IPS DF 6.9 (cell line): ENCODE results near the gene MYL12A.

Source experiments
- DNase-seq: peaks from one replicate; pipeline ENCODE4 v3.0.0-alpha.2; 2013; ENCODE audit warnings: low read depth, low spot score
- H3K27ac ChIP-seq: one replicate; pipeline ENCODE4 v1.5.1; 2013; ENCODE audit warnings: low read length, control low read depth
- H3K27me3 ChIP-seq: 2 replicates; pipeline ENCODE4 v1.6.1; 2013; ENCODE audit warnings: mild to moderate bottlenecking, low read length; ENCODE audit not compliant: control insufficient read depth, insufficient read depth
- H3K36me3 ChIP-seq: 2 replicates; pipeline ENCODE4 v1.6.1; 2013; ENCODE audit warnings: low read length; ENCODE audit not compliant: control insufficient read depth, insufficient read depth
- H3K4me1 ChIP-seq: 2 replicates; pipeline ENCODE4 v1.6.1; 2013; ENCODE audit warnings: low read length; ENCODE audit not compliant: control insufficient read depth, insufficient read depth
- H3K4me3 ChIP-seq: 2 replicates; pipeline ENCODE4 v1.5.1; 2013; ENCODE audit warnings: mild to moderate bottlenecking, low read length
- H3K9me3 ChIP-seq: 2 replicates; pipeline ENCODE4 v1.6.1; 2013; ENCODE audit warnings: low read length, inconsistent platforms; ENCODE audit not compliant: control insufficient read depth, insufficient read depth
- WGBS: extraction: QIAGEN DNeasy Blood & Tissue Kit; methylation state at CpG from one replicate; pipeline ENCODE4 v1.1.7; 2013; ENCODE audit warnings: mixed read lengths, missing lambda C conversion rate; ENCODE audit not compliant: insufficient read length, insufficient coverage; 5-methylcytosine and 5-hydroxymethylcytosine counted together

MYL12A gene

DNA sequence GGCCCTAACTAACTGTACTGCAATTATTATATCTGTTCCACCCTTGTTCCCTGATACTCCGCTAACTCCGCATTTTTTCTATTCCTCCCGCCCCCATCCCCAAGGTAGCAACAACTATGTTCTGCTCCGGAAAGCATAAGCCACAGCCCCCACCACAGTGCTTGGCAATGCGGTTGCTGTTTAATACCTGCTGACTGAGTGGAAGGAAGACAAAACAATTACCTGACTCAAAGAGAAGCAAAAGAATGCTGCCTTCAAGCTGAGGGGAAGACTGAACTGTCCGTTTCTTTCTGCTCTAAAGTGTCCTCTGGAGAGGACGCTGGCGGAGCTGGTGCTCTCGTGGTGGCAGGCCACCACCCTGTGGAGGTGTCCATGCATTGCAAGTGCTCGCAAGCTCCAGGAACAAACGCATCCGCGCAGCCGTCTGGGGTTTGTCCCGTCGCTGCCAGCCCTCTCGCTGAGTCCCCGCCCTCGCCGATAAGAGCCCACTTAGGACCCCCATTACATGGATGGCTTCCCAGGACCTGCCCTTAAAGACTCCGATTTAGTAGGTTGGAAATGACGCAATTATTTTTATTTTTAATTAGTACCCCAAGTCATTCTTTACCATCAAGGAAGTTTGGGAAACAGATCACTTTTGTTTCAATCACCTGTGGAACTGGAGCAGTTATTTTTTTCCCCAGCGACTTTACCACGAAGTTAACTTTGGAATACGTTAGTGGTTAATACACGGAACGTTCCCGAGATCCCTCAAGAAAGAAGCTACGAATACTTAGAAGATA is 1.6 kb upstream of the MYL12A start:
- no peaks in the 10 kb centered on the region for H3K27me3 ChIP-seq
- H3K9me3 ChIP-seq: peaks cover 2% of the 10 kb centered on the region
- H3K27ac ChIP-seq: no peak overlapping the region
- peak; percentile 84 for DNase-seq
- no peaks in the 10 kb centered on the region for H3K4me1 ChIP-seq
- H3K4me3 ChIP-seq: peak overlapping the region; percentile 26; the same call in 1 of the 2 replicates
- no peaks in the 10 kb centered on the region for H3K36me3 ChIP-seq
- 100% methylated on average over 2 of the region's 29 CpGs for WGBS

DNA sequence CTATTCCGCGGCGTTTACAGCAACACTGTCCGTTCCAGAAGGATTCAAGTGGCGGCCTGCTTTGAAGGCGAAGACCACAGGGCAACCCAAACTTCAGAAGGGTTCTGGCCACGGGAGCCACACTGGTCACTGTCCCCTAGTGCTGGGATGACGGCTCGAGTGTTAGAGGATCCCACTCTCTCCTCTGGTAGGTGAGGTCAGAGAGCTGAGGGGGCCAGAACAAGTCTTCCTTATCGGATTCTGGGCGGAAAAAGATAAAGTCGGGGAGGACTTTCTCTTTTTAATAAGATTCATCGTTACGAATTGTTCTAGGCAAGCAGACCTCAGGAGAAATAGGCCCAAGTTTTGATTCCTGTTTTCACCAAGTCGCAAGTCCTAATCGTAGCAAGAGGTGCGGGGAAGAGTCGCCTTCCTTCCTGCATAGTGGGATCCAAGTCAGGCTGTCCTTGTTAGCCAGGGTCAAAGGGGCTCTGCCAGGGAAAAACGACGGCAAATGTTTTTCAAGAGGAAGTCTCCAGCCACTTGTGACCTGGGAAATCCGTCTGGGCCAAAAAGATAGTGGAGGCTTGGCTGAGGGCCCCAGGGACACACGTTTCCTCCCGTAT is 864 bp upstream of the MYL12A start:
- no CpG with 5 or more reads among the region's 23 CpGs for WGBS
- H3K27me3 ChIP-seq: no peaks in the 10 kb centered on the region
- H3K4me1 ChIP-seq: no peaks in the 10 kb centered on the region
- DNase-seq: no peak
- no peaks in the 10 kb centered on the region for H3K36me3 ChIP-seq
- H3K27ac ChIP-seq: no peak overlapping the region
- no peaks in the 10 kb centered on the region for H3K9me3 ChIP-seq
- H3K4me3 ChIP-seq: peak overlapping the region; percentile 40; the same call in 1 of the 2 replicates

DNA sequence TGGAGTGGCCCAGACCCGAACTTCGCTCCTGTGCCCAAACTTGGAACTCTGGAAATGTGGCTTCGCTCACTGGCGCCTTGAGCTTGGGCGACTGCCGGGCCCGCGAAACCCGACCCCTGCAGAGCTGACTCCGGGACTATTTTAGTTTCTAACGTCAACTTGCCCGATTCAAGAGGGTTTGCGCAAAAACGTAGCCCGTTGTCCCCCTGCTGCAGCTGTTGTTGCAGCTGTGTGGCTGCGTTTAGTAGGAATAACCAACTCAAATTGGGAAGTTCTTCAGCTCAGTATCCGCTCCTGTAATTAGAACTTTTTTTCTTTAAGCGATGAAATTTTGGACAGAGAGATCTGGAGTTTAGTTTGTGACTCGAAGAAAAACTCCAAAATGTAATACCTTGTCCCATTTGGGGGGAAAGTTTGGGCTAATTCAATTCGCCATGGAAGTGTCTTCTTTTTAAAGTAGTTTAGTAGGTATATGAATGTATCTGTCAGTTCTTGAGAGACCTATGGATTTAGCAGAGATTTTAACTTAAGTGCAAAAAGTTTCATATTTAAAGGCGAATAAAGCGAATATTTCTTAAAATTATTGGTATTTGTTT is 559 bp downstream of the MYL12A start:
- H3K4me1 ChIP-seq: no peaks in the 10 kb centered on the region
- no peak for DNase-seq
- no peaks in the 10 kb centered on the region; the same call in 1 of the 2 replicates for H3K36me3 ChIP-seq

DNA sequence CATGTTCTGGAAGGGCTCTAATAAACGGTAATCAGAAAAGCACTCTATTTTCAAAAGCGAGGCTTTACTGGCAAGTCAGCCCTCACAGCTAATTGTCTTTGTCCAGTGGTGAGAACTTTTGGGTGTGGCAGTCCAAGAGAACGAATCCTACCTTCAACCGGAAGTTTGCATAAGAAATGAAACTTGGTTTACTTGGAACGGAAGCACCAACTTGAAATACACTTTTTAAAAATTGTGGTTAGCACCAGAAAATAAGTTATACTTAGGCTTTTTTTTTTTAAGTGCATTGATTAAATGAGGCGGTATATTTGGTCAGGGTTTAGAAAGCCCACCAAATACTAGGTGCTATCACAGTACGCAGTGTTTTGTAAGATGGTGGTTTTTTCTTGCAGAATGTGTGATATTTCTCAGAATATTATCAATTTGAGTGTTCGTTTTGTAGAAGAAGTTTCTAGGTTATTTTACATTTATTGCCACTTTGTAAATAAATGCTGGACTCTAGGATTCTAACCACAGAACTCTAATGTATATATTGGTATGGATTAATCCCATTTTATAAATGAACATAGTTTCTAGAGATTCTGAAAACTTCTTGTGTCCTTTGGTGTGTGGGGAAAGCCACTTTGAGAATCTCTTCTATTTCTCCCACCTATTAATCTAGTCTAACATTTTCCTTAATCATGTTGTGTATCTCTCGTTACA is 1.2 kb downstream of the MYL12A start:
- DNase-seq: no peak
- H3K27ac ChIP-seq: no peak overlapping the region
- no peaks in the 10 kb centered on the region for H3K4me1 ChIP-seq
- H3K4me3 ChIP-seq: peak overlapping the region; percentile 94; the same call in 1 of the 2 replicates
- peaks cover 2% of the 10 kb centered on the region; the same call in 1 of the 2 replicates for H3K36me3 ChIP-seq
- no peaks in the 10 kb centered on the region for H3K27me3 ChIP-seq
- no CpG with 5 or more reads among the region's 9 CpGs for WGBS
- no peaks in the 10 kb centered on the region for H3K9me3 ChIP-seq

More for the DNA sequence above, 559 bp downstream of the MYL12A start:
- no peaks in the 10 kb centered on the region for H3K27me3 ChIP-seq
- peak overlapping the region; percentile 94 for H3K4me3 ChIP-seq
- WGBS: no CpG with 5 or more reads among the region's 22 CpGs
- H3K9me3 ChIP-seq: no peaks in the 10 kb centered on the region
- H3K27ac ChIP-seq: no peak overlapping the region

DNA sequence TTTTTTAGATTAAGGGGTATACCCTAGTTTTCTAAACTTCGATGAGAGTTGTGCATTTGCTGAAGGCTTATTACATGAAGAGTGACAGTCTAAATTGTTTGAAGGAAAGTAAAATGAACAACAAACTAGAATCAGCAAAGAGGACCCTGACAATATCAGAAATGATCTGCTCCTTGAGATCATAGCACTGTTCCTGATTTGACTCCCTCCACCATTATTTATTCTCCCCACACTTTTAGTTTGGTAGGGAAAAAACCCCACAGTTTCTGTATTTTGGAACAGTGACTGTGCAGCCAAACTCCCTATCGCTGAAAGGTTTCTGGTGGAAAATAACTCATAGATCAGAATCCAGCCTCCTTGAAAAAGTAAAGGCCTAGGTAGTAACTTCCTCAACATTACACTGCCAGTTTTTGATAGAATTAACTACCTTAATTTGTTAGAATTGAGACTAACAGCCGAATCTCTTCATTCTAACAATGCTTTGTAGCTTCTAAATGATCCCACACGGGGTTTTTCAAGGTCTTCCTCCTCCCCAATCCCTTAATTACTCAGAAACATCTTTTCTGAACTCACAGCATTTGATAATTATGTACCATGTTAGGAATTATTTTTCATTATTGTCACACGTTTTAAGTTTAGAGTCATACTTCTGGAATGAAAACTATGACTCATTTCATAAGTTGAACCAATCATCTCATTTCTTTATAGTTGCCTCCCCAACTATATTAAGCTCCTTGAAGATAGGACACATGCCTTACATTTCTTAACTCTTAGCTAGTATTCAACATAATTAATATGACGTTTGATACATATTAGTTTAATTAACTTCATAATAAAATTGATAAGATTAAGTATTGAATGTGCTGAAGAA is 2.9 kb downstream of the MYL12A start:
- no CpG with 5 or more reads among the region's 6 CpGs for WGBS
- H3K4me3 ChIP-seq: no peak overlapping the region
- no peak for DNase-seq

DNA sequence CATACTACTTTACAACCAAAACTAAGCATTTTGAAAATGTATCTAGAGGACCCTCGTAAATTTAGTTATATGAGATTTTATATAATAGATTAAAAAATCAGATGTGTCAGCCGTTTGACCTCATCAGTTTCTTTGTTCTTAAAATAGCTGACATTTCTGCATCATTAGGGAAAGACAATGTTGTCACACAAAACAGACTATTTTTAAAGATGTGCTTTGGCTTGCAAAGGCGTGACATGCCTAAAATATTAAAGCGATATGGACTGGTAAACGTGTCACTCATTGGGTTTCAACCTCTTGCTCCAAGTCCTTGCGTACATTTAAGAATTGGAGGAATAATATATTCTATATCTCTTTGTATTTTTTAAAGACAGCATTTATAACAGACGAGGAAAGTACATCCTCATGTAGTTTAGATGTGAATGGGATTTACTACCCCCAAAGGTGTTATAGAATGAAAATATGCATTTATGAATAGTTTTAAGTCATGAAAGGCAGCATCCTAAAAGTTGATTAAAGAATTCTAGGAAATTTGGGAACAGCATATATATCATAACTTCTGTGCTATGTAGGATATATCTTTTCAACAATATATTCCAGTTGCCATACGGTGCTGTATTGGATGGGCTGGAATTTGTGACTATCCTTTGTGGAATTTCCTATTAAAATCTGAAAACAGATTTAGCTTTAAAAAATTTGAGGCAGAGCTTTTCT is 3.8 kb downstream of the MYL12A start:
- Histone ChIP-seq H3K4me3 (no peak overlapping the region), H3K4me1 (no peaks in the 10 kb centered on the region), H3K27ac (no peak overlapping the region), H3K36me3 (peaks cover 11% of the 10 kb centered on the region; the same call in 1 of the 2 replicates), H3K27me3 (no peaks in the 10 kb centered on the region), H3K9me3 (no peaks in the 10 kb centered on the region)
- no peak for DNase-seq
- WGBS: no CpG with 5 or more reads among the region's 8 CpGs

More for the DNA sequence above, 2.9 kb downstream of the MYL12A start:
- no peaks in the 10 kb centered on the region for H3K9me3 ChIP-seq
- no peak overlapping the region for H3K27ac ChIP-seq
- H3K36me3 ChIP-seq: peaks cover 9% of the 10 kb centered on the region; the same call in 1 of the 2 replicates
- no peaks in the 10 kb centered on the region for H3K4me1 ChIP-seq
- no peaks in the 10 kb centered on the region for H3K27me3 ChIP-seq

DNA sequence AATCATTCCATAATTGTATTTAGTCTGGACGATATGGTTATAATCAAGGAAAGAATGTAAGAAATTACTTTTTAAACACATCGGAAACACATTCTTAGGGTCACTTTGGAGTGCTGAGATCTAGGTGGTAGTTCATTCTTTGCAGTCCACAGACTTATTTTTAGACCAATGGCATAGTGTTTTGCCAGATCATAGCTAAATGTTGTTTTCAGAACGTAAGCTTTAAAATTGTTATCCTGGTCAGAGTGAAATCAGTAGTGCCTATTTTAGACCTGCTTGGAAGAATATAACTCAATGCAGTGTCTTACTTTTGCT is 4.3 kb downstream of the MYL12A start:
- no peaks in the 10 kb centered on the region for H3K4me1 ChIP-seq
- H3K27me3 ChIP-seq: no peaks in the 10 kb centered on the region
- H3K36me3 ChIP-seq: peaks cover 15% of the 10 kb centered on the region; the same call in 1 of the 2 replicates
- H3K4me3 ChIP-seq: no peak overlapping the region
- WGBS: no CpG with 5 or more reads among the region's 3 CpGs
- no peak for DNase-seq
- H3K27ac ChIP-seq: no peak overlapping the region
- no peaks in the 10 kb centered on the region for H3K9me3 ChIP-seq

DNA sequence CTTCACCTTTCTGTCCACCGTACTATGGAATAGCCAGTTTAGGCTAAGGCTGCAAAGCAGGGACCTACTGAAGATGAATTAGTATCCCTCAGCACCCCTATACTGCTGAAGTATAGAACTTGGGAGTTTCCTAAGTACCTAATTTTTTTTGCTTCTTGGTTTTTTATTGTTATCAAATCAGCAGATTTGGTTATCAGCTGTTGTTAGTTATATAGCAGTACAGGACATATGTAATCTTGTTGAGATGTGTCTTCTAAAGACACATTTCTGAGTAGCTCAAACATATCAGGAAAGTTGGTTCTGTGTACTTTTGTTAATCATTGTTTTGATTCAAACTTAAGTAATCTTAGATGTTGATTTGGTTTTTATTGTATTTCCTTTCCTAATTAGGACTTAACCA is 5.2 kb downstream of the MYL12A start:
- no peaks in the 10 kb centered on the region for H3K4me1 ChIP-seq
- H3K36me3 ChIP-seq: peaks cover 18% of the 10 kb centered on the region; the same call in 1 of the 2 replicates
- H3K4me3 ChIP-seq: no peak overlapping the region
- H3K9me3 ChIP-seq: no peaks in the 10 kb centered on the region
- no peak overlapping the region for H3K27ac ChIP-seq
- DNase-seq: no peak
- no CpG with 5 or more reads among the region's 1 CpG for WGBS
- no peaks in the 10 kb centered on the region for H3K27me3 ChIP-seq

DNA sequence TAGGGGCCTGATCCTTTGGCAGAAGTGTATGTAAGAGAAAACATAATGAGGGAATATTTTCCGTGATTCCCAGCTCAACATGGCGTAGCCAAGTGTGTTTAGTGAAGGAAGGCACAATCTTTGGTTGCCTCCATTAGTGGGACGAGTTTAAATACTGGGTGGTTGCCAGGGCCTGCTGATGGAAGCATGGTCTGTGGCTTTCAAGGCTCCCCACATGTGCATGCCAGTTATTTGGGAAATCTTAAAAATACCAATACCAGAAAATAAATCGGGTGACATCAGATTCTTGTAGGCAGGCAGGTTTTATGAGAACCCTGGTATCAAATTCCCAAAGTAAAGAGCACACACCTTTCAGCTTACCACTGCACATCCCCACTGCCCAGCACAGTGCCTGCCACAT is 7.1 kb downstream of the MYL12A start:
- no peak overlapping the region for H3K27ac ChIP-seq
- no peak for DNase-seq
- H3K36me3 ChIP-seq: peaks cover 20% of the 10 kb centered on the region; the same call in 1 of the 2 replicates
- no peaks in the 10 kb centered on the region for H3K9me3 ChIP-seq
- no CpG with 5 or more reads among the region's 4 CpGs for WGBS
- H3K4me1 ChIP-seq: no peaks in the 10 kb centered on the region
- no peak overlapping the region for H3K4me3 ChIP-seq
- H3K27me3 ChIP-seq: no peaks in the 10 kb centered on the region
